Measurements from ENCODE around the gene DPF1. TPM values are rescaled to one million over a fixed set of nuclear protein-coding genes. Genes with fewer than 3 reads are reported as not detected.

The DPF1 gene
- total RNA-seq, 4 donors from 2014 or later, result not detected

- TF ChIP-seq CTCF (IDR thresholded peaks at IDR 0.05; ENCODE audit: low read depth), result no peak
Observed at GRCh38 chr19:38201731-38202130, 22.3 kb downstream of the DPF1 start.

- TF ChIP-seq CTCF (IDR thresholded peaks at IDR 0.05; ENCODE audit: low read depth), result no peak
Observed at GRCh38 chr19:38199340-38199739, 24.7 kb downstream of the DPF1 start.

- TF ChIP-seq CTCF (IDR thresholded peaks at IDR 0.05; ENCODE audit: low read depth), result no peak
Observed at GRCh38 chr19:38197937-38198704, 25.9 kb downstream of the DPF1 start.

GRCh38 chr19:38196948-38197656, 26.9 kb downstream of the DPF1 start:
- TF ChIP-seq CTCF (IDR thresholded peaks at IDR 0.05; ENCODE audit: low read depth), result no peak

GRCh38 chr19:38196245-38196837, 27.7 kb downstream of the DPF1 start:
- TF ChIP-seq CTCF (IDR thresholded peaks at IDR 0.05; ENCODE audit: low read depth), result no peak

- no peak for TF ChIP-seq CTCF (IDR thresholded peaks at IDR 0.05; ENCODE audit: low read depth)
Observed at GRCh38 chr19:38195237-38195636, 28.8 kb downstream of the DPF1 start.

- no peak for TF ChIP-seq CTCF (IDR thresholded peaks at IDR 0.05; ENCODE audit: low read depth)
Observed at GRCh38 chr19:38194061-38194701, 29.8 kb downstream of the DPF1 start.
